DMS153 treated with DMSO at 0.1 percent for 48 hours (cell line): ENCODE results near the gene EPC1.
"Not testable (repeated sequence)": the region's sequence is repeated elsewhere in the genome, so short reads cannot be mapped to it uniquely, and the experiment has no call there.

Experiments
- DNase-seq: peaks from one replicate; lab custom pipeline; 2025; ENCODE audit not compliant: unreplicated experiment; lab: John Stamatoyannopoulos, UW

The EPC1 gene, protein sequence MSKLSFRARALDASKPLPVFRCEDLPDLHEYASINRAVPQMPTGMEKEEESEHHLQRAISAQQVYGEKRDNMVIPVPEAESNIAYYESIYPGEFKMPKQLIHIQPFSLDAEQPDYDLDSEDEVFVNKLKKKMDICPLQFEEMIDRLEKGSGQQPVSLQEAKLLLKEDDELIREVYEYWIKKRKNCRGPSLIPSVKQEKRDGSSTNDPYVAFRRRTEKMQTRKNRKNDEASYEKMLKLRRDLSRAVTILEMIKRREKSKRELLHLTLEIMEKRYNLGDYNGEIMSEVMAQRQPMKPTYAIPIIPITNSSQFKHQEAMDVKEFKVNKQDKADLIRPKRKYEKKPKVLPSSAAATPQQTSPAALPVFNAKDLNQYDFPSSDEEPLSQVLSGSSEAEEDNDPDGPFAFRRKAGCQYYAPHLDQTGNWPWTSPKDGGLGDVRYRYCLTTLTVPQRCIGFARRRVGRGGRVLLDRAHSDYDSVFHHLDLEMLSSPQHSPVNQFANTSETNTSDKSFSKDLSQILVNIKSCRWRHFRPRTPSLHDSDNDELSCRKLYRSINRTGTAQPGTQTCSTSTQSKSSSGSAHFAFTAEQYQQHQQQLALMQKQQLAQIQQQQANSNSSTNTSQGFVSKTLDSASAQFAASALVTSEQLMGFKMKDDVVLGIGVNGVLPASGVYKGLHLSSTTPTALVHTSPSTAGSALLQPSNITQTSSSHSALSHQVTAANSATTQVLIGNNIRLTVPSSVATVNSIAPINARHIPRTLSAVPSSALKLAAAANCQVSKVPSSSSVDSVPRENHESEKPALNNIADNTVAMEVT

DNA sequence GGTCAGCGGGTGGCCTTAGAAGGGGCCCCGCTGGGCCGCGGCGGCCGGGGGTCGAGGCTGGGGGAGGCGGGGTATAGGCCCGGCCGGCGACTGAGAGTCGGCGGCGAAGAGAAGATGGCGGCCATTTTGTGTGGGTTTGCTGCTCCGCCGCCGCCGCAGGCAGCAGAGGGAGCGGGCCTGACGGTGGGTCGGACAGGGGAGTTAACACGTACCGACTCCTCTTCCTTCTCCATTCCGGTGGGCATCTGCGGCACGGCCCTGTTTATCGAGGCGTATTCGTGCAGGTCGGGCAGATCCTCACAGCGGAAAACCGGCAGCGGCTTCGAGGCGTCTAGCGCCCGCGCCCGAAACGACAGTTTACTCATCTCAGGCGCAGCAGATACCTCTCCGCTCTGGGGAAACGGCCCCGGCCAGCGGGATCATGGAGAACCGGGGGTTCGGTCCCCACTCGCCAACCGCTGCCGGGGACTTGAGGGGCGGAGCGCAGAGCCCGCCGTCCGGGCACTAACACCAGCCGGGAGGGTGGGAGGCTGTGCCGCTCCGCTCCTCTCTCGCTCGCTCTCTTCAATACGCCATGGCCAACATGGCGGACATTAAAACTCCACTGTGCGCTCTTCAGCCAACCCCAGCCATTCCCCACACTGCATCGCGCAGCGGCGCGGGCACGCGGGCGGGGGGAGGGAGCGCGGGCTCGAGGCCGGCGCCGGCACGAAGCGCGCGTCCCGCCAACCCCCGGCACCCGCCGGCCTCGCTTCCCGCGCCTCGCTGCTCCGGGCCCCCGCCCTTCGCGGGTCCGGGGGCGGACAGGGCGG lies at the start of gene EPC1:
Gene EPC1 (minus strand): TSS at position 608 of the 812 bp plus-strand sequence. CDS start 243 bp downstream, at position 365.
- DNase-seq = peak; percentile 38

- no peak for DNase-seq
These were observed 47.0 kb upstream of the EPC1 start for GRCh38 chr10:32393911-32394310.

DNA sequence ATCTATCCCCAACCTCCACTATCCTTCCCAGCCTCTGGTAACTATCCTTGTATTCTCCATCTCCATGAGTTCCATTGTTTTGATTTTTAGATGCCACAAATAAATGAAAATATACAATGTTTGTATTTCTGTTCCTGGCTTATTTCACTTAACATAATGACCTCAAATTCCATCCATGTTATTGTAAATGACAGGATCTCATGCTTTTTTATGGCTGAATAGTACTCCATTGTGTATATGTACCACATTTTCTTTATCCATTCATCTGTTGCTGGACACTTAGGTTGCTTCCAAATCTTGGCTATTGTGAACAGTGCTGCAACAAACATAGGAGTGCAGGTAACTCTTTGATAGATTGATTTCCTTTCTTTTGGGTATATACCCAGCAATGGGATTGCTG lies 45.3 kb upstream of the EPC1 start:
- DNase-seq = not testable (repeated sequence)

DNA sequence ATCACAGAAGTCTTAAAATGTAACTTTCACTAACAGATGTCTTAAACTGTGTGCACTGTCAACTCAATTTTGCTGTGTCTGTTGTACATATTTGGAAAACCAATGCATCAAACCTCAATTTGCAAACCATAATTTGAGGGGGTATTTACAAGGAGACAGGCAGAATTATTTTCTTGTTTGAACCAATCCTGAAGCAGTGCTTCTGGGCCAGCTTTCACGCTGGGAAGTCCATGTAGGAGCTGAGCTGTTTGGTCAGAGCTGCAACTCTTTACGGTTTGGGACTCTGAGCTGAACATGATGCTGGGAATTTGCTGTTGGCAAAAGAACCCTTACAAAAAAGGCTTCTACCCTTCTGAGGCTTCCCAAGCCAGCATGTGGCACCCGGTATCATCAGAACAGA lies 43.2 kb upstream of the EPC1 start:
- DNase-seq = no peak

GRCh38 chr10:32388258-32389027 lies 41.5 kb upstream of the EPC1 start:
- DNase-seq = no peak

DNA sequence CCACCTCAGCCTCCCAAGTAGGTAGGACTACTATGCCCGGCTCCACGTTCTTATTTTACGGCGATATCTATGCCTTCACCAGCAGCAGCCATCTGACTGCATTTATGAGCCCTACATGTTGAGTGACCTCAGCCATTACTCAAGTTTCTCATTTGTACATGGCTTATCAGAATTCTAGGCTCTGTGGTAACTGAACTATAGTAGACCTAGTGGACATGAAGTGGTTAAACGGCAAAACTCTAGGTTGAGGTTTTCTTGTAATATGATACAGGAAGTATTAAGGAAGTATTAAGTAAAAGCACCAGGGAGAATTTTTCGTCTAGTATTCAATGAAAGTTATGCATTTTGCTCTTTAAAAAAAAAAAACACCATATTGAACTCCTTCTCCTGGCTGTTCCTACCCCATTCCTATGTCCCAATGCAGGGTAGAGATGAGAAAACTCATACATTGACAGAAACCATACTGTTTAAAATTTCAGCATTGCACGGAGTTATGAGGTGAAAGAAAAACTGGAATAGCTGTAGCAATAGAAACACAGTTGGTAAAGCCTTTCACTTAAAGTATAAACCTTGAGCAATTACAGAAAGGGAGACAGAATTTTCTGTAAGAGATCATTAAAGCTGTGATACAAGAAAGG lies 39.8 kb upstream of the EPC1 start:
- DNase-seq = no peak

DNA sequence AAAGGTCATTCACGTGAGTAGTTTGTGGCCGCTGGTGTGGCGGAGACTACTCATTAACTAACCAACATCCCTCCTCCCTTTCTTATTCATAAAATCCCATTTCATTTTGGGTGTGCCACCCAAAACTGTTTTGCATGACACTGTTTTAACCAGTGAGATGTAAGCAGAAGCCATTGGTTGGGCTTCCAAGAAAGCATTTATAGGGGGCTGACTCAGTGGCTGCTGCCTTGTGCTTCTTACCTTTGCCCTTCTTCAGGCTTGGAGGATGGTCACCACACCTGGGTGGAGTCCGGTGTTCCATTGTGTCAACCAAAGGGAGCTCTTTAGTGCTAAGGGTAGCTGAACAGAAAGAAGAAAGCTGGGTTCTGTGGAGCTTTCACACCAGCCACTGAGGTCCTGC lies 37.2 kb upstream of the EPC1 start:
- no peak for DNase-seq

DNA sequence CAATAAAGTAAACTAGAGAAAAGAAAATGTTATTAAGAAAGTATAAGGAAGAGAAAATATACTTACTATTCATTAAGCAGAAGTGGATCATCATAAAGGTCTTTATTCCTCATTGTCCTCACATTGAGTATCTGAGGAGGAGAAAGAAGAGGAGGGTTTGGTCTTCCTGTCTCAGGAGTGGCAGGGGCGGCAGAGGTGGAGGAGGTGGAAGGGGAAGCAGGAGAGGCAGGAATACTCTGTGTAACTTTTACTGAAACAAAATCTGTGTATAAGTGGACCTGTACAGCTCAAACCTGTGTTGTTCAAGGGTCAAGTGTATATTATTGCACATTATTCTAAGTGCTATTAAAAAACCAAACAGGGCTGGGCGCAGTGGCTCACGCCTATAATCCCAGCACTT lies 34.2 kb upstream of the EPC1 start:
- no peak for DNase-seq

GRCh38 chr10:32379950-32380551 lies 33.1 kb upstream of the EPC1 start:
- DNase-seq = no peak

DNA sequence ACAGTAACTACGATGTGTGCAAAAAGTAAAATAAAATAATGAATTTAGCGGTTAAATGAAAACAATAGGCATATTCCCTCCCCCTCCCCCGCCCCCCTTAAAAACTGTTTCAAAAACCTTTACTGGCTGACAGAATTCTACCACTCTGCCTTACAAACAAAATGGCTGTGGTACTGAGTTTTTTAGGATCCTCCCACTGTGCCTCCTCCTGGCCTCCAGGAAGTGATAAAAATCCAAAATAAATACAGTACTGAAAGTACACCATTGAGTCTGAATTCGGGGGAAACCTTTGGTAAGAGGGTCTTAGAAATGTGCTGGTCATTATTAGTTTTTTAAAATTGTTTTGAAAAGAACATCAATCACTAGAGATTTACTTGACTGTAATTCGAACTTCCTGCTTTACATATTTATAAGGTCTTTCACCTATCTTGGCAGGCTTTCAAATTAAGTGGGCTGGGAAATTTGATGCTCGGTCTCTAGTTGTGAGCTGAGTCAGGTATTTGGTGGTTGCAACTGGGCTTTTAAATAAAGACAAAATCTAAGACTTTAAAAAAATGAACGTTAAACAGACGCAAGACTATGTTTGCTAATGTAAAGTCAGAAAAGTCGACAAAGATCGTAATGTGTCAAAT lies 32.5 kb upstream of the EPC1 start:
- DNase-seq = peak; percentile 73

DNA sequence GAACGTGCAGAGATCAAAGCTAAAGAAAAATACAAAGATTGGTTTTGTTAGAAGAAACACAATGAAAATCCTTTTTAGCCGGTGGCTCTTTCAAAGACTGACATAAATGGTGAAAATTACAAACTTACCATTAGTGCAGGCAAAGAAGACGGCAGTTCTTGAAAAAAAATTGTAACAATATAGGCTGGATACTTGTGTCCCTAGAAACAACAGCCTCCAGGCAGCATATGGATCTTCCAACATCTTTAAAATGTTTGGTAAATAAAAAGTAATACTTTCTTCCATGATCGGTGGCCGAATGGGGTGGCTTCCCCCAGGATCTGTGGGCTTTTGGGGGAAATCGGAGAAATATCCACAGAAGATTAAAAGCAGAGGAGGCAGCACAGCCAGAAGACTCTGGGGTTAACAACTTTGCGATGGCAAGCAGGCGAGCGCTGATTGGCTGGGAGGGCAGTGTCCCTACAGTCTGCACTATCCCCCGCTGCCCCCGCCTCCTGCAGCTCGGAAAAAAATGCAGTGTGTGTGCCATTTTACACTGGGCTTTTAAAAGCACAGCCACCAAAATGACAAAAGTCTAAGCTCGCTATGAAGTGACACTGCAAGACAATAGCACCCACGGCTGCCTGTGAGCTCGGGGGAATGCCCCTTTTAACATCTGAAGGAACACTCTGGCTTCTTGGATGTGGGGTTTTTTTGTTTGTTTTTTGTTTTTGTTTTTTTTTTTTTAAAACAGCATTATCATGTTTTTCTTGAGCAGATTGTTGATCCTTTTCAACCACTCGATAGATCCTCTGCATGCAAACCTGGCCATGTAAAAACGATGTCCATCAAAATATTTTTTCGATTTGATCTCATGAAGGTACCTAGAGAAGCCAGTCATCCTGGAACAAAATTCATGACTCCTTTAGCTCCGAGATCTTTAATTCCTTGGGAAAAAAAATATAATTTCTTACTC lies 31.7 kb upstream of the EPC1 start:
- DNase-seq = peak; percentile 51

- peak; percentile 2 for DNase-seq
These were observed 30.7 kb upstream of the EPC1 start for GRCh38 chr10:32377458-32378259.

- DNase-seq = no peak
These were observed 29.8 kb upstream of the EPC1 start for GRCh38 chr10:32376771-32377170.

DNA sequence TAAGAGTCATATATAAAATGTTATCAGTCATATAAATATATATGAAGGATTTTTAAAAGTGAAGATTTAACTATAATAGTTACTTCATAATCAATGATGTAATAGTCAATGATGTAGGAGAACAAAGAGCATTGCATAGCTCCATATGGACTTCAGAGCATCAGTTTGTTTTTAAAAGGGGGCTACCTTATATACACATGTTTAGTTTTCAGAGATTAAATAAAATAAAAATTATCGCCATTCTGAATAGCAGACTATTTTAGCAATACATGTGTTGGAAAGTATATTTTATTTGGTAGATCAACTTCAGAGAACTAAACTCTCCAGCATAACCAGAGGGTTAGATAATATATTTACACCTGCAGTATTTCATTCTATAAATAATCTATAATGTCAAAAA lies 29.1 kb upstream of the EPC1 start:
- no peak for DNase-seq

GRCh38 chr10:32375631-32376030 lies 28.7 kb upstream of the EPC1 start:
- no peak for DNase-seq

DNA sequence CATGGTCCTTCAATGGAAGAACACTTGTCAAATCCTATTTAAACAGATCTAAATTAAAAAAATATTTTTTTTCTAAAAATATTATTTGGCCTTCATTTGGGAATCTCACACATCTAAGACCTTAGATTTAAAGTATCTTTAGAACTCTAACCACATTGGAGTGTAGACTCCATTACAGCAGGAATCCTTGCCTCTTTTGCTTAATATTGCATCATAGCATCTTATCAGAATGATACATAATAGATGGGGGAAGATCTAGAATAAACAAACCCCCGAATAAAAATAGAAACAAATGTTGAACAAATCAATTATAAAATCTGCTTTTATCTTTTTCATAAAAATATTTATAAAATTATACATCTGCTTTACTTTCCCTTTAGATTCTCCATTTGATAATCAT lies 27.6 kb upstream of the EPC1 start:
- no peak for DNase-seq

- DNase-seq = no peak
These were observed 26.5 kb upstream of the EPC1 start for GRCh38 chr10:32373496-32373895.
